K562 (cell line): Measurements from ENCODE around the gene DHRS13. TPM values are rescaled to one million over a fixed set of nuclear protein-coding genes. Genes with fewer than 3 reads are reported as not detected.

Experiments used
- AFF1 ChIP-seq, 2 experiments: fragments of 450-650 bp; IDR thresholded peaks; 2 replicates each; pipeline ENCODE4 v1.6.1; 2018; ENCODE audit warnings: mild to moderate bottlenecking in 2 of 2, low read depth in 1 of 2; ENCODE audit not compliant: partially characterized antibody in 2 of 2
- DACH1 ChIP-seq: fragments of 450-650 bp; IDR thresholded peaks from 2 replicates; pipeline ENCODE4 v1.6.1; 2018; ENCODE audit not compliant: partially characterized antibody
- E2F6 ChIP-seq, 2 experiments: IDR thresholded peaks; 2 replicates each; pipeline ENCODE4 v1.6.1; 2011; ENCODE audit warnings: borderline replicate concordance in 1 of 2, control low read depth in 1 of 2, low read depth in 1 of 2, low read length in 1 of 2, mild to moderate bottlenecking in 1 of 2, mixed read lengths in 1 of 2, moderate library complexity in 1 of 2; ENCODE audit not compliant: insufficient read depth in 1 of 2, insufficient read length in 1 of 2, poor library complexity in 1 of 2, severe bottlenecking in 1 of 2; ENCODE audit errors: extremely low read depth in 1 of 2
- EHMT2 ChIP-seq: fragments of 450-650 bp; IDR thresholded peaks from 2 replicates; pipeline ENCODE4 v1.6.1; 2018; ENCODE audit warnings: antibody characterized with exemption
- ETV1 ChIP-seq: fragments of 450-650 bp; conservative IDR thresholded peaks from 2 replicates; pipeline ENCODE4 v1.6.1; 2016; ENCODE audit warnings: missing genetic modification characterization, control low read depth, low read depth, missing compliant biosample characterization
- ETV5 ChIP-seq: sonication (generic); formaldehyde crosslinking; IDR thresholded peaks from 2 replicates; pipeline ENCODE4 v1.4.0; 2020; ENCODE audit warnings: low read depth, mild to moderate bottlenecking, missing genetic modification reagents
- HNRNPK ChIP-seq: fragments of 200-400 bp; formaldehyde crosslinking; IDR thresholded peaks from one replicate; pipeline ENCODE4 v1.6.1; 2018; ENCODE audit warnings: mild to moderate bottlenecking, low read depth, low read length; ENCODE audit not compliant: poor library complexity, severe bottlenecking
- LCOR ChIP-seq: sonication (generic); formaldehyde crosslinking; IDR thresholded peaks from 2 replicates; pipeline ENCODE4 v1.8.0; 2022; ENCODE audit warnings: mild to moderate bottlenecking, missing genetic modification reagents
- NKRF ChIP-seq: fragments of 450-650 bp; IDR thresholded peaks from 2 replicates; pipeline ENCODE4 v1.6.1; 2016; ENCODE audit warnings: borderline replicate concordance
- RBM25 ChIP-seq: fragments of 200-400 bp; formaldehyde crosslinking; IDR thresholded peaks from 2 replicates; pipeline ENCODE4 v1.6.1; 2018; ENCODE audit warnings: low read length, low read depth, moderate library complexity; ENCODE audit not compliant: severe bottlenecking
- RFX7 ChIP-seq: fragments of 250-450 bp; sonication (Bioruptor Pico); IDR thresholded peaks from 2 replicates; pipeline ENCODE4 v1.5.1; 2021; ENCODE audit warnings: mild to moderate bottlenecking
- TAF15 ChIP-seq: fragments of 200-400 bp; formaldehyde crosslinking; IDR thresholded peaks from 2 replicates; pipeline ENCODE4 v1.6.1; 2017; ENCODE audit warnings: mild to moderate bottlenecking, low read depth, low read length, moderate library complexity
- TBP ChIP-seq: optimal IDR thresholded peaks from 2 replicates; pipeline ENCODE3; 2011; ENCODE audit warnings: low read depth, low read length, improper control_type of control experiment
- TFE3 ChIP-seq: fragments of 450-650 bp; formaldehyde crosslinking; IDR thresholded peaks from 2 replicates; pipeline ENCODE4 v1.4.0; 2020; ENCODE audit warnings: mild to moderate bottlenecking, mixed read lengths
- YBX1 ChIP-seq: fragments of 450-650 bp; IDR thresholded peaks from 2 replicates; pipeline ENCODE4 v1.7.1; 2016; ENCODE audit warnings: mild to moderate bottlenecking
- ZNF175 ChIP-seq: fragments of 200-800 bp; sonication (Bioruptor generic); IDR thresholded peaks from 2 replicates; pipeline ENCODE4 v1.6.1; 2016; ENCODE audit warnings: low read depth, mild to moderate bottlenecking, missing genetic modification characterization, missing compliant biosample characterization
- ZNF764 ChIP-seq: fragments of 250-450 bp; sonication (Bioruptor Pico); IDR thresholded peaks from 2 replicates; pipeline ENCODE4 v1.4.0; 2020; ENCODE audit warnings: low read depth, mild to moderate bottlenecking, moderate library complexity
- polyA plus RNA-seq, 8 experiments: library from polyadenylated mRNA; depleted of rRNA in 4 of 8; stranded (reverse) in 5 of 8; unstranded in 3 of 8; fragments of >200 nt; fragmentation: Nextera tagmentation in 2 of 8; fragmentation: Illumina TruSeq in 1 of 8; extraction: Ambion mirVana in 2 of 8; extraction: Trizol in 1 of 8; gene quantifications; 2 replicates each; pipeline versions ENCODE4 v1.2.1 to v1.2.3, GENCODE V29; 2011 to 2014; ENCODE audit warnings: inconsistent platforms in 1 of 8, missing spikeins in 1 of 8
- total RNA-seq, 7 experiments: library from RNA; depleted of rRNA in 6 of 7; stranded (reverse); fragments of >200 nt in 6 of 7; fragmentation: Illumina TruSeq in 2 of 7; extraction: Trizol in 2 of 7; gene quantifications; 2 replicates each; pipeline versions ENCODE4 v1.2.1 to v1.2.3, GENCODE V29; 2011 to 2021; ENCODE audit warnings: low replicate concordance in 1 of 7

The DHRS13 gene
- total and polyA plus RNA-seq, 9 of the 15 experiments (the other 6 are each of a cell fraction or from before 2014, with no cell fraction given), result 0.32 to 52.3 (median 34.3) TPM; not detected in 1

GRCh38 chr17:28951428-28951990, 48.6 kb upstream of the DHRS13 start, which contains the start of gene PHF12 (continued):
- TF ChIP-seq AFF1 (IDR thresholded peaks at IDR 0.05; ENCODE audit: low read depth in 1 of 2, partially characterized antibody in 2 of 2), result no peak
- TF ChIP-seq RFX7 (CRISPR knock-in tag), result no peak
- TF ChIP-seq RBM25, result no peak
- TF ChIP-seq E2F6 (IDR thresholded peaks at IDR 0.05; ENCODE audit: borderline replicate concordance in 1 of 2, extremely low read depth in 1 of 2, insufficient read depth in 1 of 2, insufficient read length in 1 of 2, low read depth in 1 of 2, low read length in 1 of 2, poor library complexity in 1 of 2, severe bottlenecking in 1 of 2), result no peak
- TF ChIP-seq ZNF764 (CRISPR knock-in tag), result no peak
- no peak for TF ChIP-seq YBX1
- peak; percentile 90 for TF ChIP-seq HNRNPK
- no peak for TF ChIP-seq ZNF175
- no peak for TF ChIP-seq LCOR (CRISPR knock-in tag)
- TF ChIP-seq DACH1, result no peak
- TF ChIP-seq EHMT2, result no peak
- no peak; the same call in 1 of the 2 replicates for TF ChIP-seq ETV1 (tag)
- TF ChIP-seq NKRF, result no peak
- no peak; the same call in 1 of the 2 replicates for TF ChIP-seq ETV5 (CRISPR knock-in tag)
- no peak for TF ChIP-seq TAF15
- no peak for TF ChIP-seq TFE3
- TF ChIP-seq TBP, result peak; percentile 54
